Measurements from ENCODE around the gene LSS. TPM values are rescaled to one million over a fixed set of nuclear protein-coding genes. Genes with fewer than 3 reads are reported as not detected.

The LSS gene
- polyA plus RNA-seq, 1 donor (not counting 4 experiments of a cell fraction or from before 2014, with no cell fraction given): 105 TPM

GRCh38 chr21:46156678-46157077, 71.9 kb downstream of the LSS start:
- H3K4me3 ChIP-seq (ENCODE audit: control insufficient read depth in 2 of 3, extremely low read depth in 1 of 3, insufficient read depth in 2 of 3, low read depth in 1 of 3, low read length in 3 of 3): no peak overlapping the region
- no peaks in the 10 kb centered on the region for H3K4me1 ChIP-seq (ENCODE audit: control insufficient read depth, extremely low read depth, insufficient read depth, low read length)
- FAIRE-seq (no peak), DNase-seq (ENCODE audit: low read depth, low spot score) (no peak)
- no peak overlapping the region for H3K4me2 ChIP-seq (ENCODE audit: control insufficient read depth, extremely low read depth, insufficient read depth, low read depth, low read length)
- no peak overlapping the region for H2AFZ ChIP-seq (ENCODE audit: control insufficient read depth, low read length)
- no peaks in the 10 kb centered on the region for H3K79me2 ChIP-seq (ENCODE audit: control insufficient read depth, insufficient read depth, low read length)
- no peak overlapping the region for H3K9ac ChIP-seq (ENCODE audit: control insufficient read depth, extremely low read depth, insufficient read depth, low read length)
- dilution Hi-C loops (cut with MboI; ENCODE audit: extremely low pct_ligation_motif_present, low sequenced_read_pairs): no loop called here
- H4K20me1 ChIP-seq (ENCODE audit: control insufficient read depth, extremely low read depth, insufficient read depth, low read length): no peaks in the 10 kb centered on the region
- TF ChIP-seq CTCF (optimal IDR thresholded peaks at IDR 0.05 in 1 of 3, IDR thresholded peaks at IDR 0.05 in 1 of 3, conservative IDR thresholded peaks at IDR 0.05 in 1 of 3; ENCODE audit: extremely low read depth in 1 of 3, insufficient read depth in 2 of 3, low read length in 3 of 3) (no peak), EZH2 (IDR thresholded peaks at IDR 0.05; ENCODE audit: low read length) (no peak)
- H3K9me1 ChIP-seq (ENCODE audit: control insufficient read depth, extremely low read depth, insufficient read depth, low read length): no peaks in the 10 kb centered on the region
- H3K36me3 ChIP-seq (ENCODE audit: control insufficient read depth in 2 of 2, extremely low read depth in 1 of 2, insufficient read depth in 2 of 2, low read length in 2 of 2): no peaks in the 10 kb centered on the region
- H3K27me3 ChIP-seq (ENCODE audit: control insufficient read depth, extremely low read depth, insufficient read depth, low read length): peaks cover 8% of the 10 kb centered on the region
- no peak overlapping the region for H3K27ac ChIP-seq (ENCODE audit: control insufficient read depth, insufficient read depth, low read length)
- H3K9me3 ChIP-seq (ENCODE audit: control insufficient read depth, low read depth, low read length): no peaks in the 10 kb centered on the region

GRCh38 chr21:46156378-46156645, 72.3 kb downstream of the LSS start:
- dilution Hi-C loops (cut with MboI; ENCODE audit: extremely low pct_ligation_motif_present, low sequenced_read_pairs): no loop called here
- no peak for DNase-seq (ENCODE audit: low read depth, low spot score)
- H3K4me3 ChIP-seq (ENCODE audit: control insufficient read depth in 2 of 3, extremely low read depth in 1 of 3, insufficient read depth in 2 of 3, low read depth in 1 of 3, low read length in 3 of 3): no peak overlapping the region
- H3K9me1 ChIP-seq (ENCODE audit: control insufficient read depth, extremely low read depth, insufficient read depth, low read length): no peaks in the 10 kb centered on the region
- no peak for FAIRE-seq
- H3K79me2 ChIP-seq (ENCODE audit: control insufficient read depth, insufficient read depth, low read length): no peaks in the 10 kb centered on the region
- no peaks in the 10 kb centered on the region for H3K9me3 ChIP-seq (ENCODE audit: control insufficient read depth, low read depth, low read length)
- peaks cover 4% of the 10 kb centered on the region for H3K27me3 ChIP-seq (ENCODE audit: control insufficient read depth, extremely low read depth, insufficient read depth, low read length)
- H3K9ac ChIP-seq (ENCODE audit: control insufficient read depth, extremely low read depth, insufficient read depth, low read length): no peak overlapping the region
- H3K36me3 ChIP-seq (ENCODE audit: control insufficient read depth in 2 of 2, extremely low read depth in 1 of 2, insufficient read depth in 2 of 2, low read length in 2 of 2): no peaks in the 10 kb centered on the region
- no peak overlapping the region for H3K4me2 ChIP-seq (ENCODE audit: control insufficient read depth, extremely low read depth, insufficient read depth, low read depth, low read length)
- TF ChIP-seq CTCF (optimal IDR thresholded peaks at IDR 0.05 in 1 of 3, IDR thresholded peaks at IDR 0.05 in 1 of 3, conservative IDR thresholded peaks at IDR 0.05 in 1 of 3; ENCODE audit: extremely low read depth in 1 of 3, insufficient read depth in 2 of 3, low read length in 3 of 3) (no peak), EZH2 (IDR thresholded peaks at IDR 0.05; ENCODE audit: low read length) (no peak)
- no peak overlapping the region for H2AFZ ChIP-seq (ENCODE audit: control insufficient read depth, low read length)
- H3K4me1 ChIP-seq (ENCODE audit: control insufficient read depth, extremely low read depth, insufficient read depth, low read length): no peaks in the 10 kb centered on the region
- no peak overlapping the region for H3K27ac ChIP-seq (ENCODE audit: control insufficient read depth, insufficient read depth, low read length)
- no peaks in the 10 kb centered on the region for H4K20me1 ChIP-seq (ENCODE audit: control insufficient read depth, extremely low read depth, insufficient read depth, low read length)
